ENCODE measurements around the gene MYO18B. TPM values are rescaled to one million over a fixed set of nuclear protein-coding genes. Genes with fewer than 3 reads are reported as not detected.

The MYO18B gene
- total and polyA plus RNA-seq, 2 of the 4 experiments (the other 2 are of a cell fraction): under 0.01 TPM; not detected in 1

DNA sequence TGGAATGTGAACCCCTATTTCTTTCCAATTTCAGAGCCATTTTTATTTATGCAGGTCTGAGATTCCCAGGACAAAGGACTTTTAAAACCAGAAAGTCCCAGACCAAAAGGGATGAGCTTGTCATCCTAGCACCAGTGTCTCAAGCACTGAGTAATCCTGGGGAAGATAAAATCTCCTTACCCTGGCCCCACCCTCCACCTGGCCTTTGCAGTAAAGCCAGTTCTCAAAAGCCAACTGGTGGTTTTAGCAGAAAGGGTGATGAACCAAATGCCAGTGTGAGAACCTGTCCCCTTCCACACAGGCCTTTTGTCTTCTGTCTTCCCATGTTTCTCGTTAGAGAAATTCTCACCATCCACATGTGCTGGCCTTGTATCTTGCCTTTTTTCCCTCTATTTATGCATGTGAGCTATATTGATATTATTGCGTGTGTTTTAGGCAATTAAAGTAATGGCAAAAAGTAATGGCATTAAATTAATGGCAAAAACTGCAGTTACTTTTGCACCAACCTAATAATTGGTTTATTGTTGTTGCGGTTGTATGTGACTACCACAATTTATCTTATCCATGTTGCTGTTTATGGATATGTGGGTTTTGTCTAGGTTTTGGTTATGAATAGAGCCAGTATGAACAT lies 191.3 kb downstream of the MYO18B start:
- in situ Hi-C loops (cut with MboI; ENCODE audit: low sequenced_read_pairs) (no loop called here), intact Hi-C loops (cut with micrococcal nuclease) (no loop called here), dilution Hi-C loops (cut with HindIII; ENCODE audit: low sequenced_read_pairs, unreplicated experiment) (no loop called here)
- Histone ChIP-seq H3K4me1 (ENCODE audit: control insufficient read depth, insufficient read depth, low read length) (no peaks in the 10 kb centered on the region), H3K79me1 (ENCODE audit: low read depth in 1 of 2, low read length in 2 of 2) (no peaks in the 10 kb centered on the region), H3K14ac (replicated peaks; ENCODE audit: low read depth, low read length) (no peak overlapping the region), H3K27ac (ENCODE audit: insufficient read depth, low read length) (no peak overlapping the region), H2AK5ac (ENCODE audit: low read depth, low read length) (no peak overlapping the region), H2BK15ac (ENCODE audit: low read depth, low read length) (no peak overlapping the region), H3K9me3 (ENCODE audit: control insufficient read depth, insufficient read depth, low read length) (peaks cover 1% of the 10 kb centered on the region; the same call in 1 of the 2 replicates), H3K36me3 (ENCODE audit: control insufficient read depth, insufficient read depth, low read length) (no peaks in the 10 kb centered on the region), H3K18ac (ENCODE audit: low read depth, low read length) (no peak overlapping the region), H3K56ac (ENCODE audit: extremely low read depth, insufficient read depth, low read length) (no peak overlapping the region), H3K4me2 (ENCODE audit: low read depth, low read length) (no peak overlapping the region), H3K27me3 (ENCODE audit: control insufficient read depth, insufficient read depth, low read length) (no peaks in the 10 kb centered on the region), H3K9me1 (ENCODE audit: insufficient read depth, low read length) (no peaks in the 10 kb centered on the region), H4K91ac (ENCODE audit: insufficient read depth, low read depth, low read length) (no peak overlapping the region), H4K8ac (ENCODE audit: low read depth in 2 of 2, low read length in 2 of 2) (no peak overlapping the region), H2AK9ac (replicated peaks; ENCODE audit: low read depth, low read length, poor library complexity) (no peak overlapping the region), H2AFZ (replicated peaks; ENCODE audit: low read length, poor library complexity) (no peak overlapping the region), H3K23ac (ENCODE audit: low read depth, low read length) (no peak overlapping the region), H2BK5ac (ENCODE audit: low read depth, low read length, poor library complexity, severe bottlenecking) (no peak overlapping the region), H4K20me1 (ENCODE audit: insufficient read depth, low read length) (no peaks in the 10 kb centered on the region), H3K9ac (ENCODE audit: low read depth, low read length) (no peak overlapping the region), H3K4me3 (ENCODE audit: insufficient read depth, low read depth, low read length) (no peak overlapping the region), H3K4ac (ENCODE audit: low read depth, low read length) (no peak overlapping the region), H2BK120ac (ENCODE audit: low read depth, low read length) (no peak overlapping the region), H4K5ac (ENCODE audit: low read depth, low read length) (no peak overlapping the region), H2BK20ac (ENCODE audit: low read depth, low read length) (no peak overlapping the region)
- TF ChIP-seq MXI1 (IDR thresholded peaks at IDR 0.05; ENCODE audit: borderline replicate concordance, low read depth, low read length): no peak
- TF ChIP-seq MAFK (IDR thresholded peaks at IDR 0.05; ENCODE audit: low read depth, low read length): no peak
- no peak for TF ChIP-seq RAD21 (IDR thresholded peaks at IDR 0.05; ENCODE audit: low read length)
- no peak for TF ChIP-seq RCOR1 (IDR thresholded peaks at IDR 0.05; ENCODE audit: insufficient replicate concordance, low read length)
- TF ChIP-seq SMC3 (IDR thresholded peaks at IDR 0.05; ENCODE audit: low read depth, low read length): no peak
- TF ChIP-seq NFE2L2 (IDR thresholded peaks at IDR 0.05; ENCODE audit: low read depth, low read length): no peak
- no peak for TF ChIP-seq FOS (IDR thresholded peaks at IDR 0.05; ENCODE audit: low read depth, low read length)
- no peak for TF ChIP-seq MAZ (IDR thresholded peaks at IDR 0.05; ENCODE audit: borderline replicate concordance, low read depth, low read length)
- POLR2A ChIA-PET (ENCODE audit: unreplicated experiment): no interaction called here
- DNase-seq (no peak), ATAC-seq (ENCODE audit: low read depth) (no peak)
- no TSS peak for BruUV-seq (replicated peaks)
- no CpG with 5 or more reads among the region's 3 CpGs for WGBS, 2 experiments (ENCODE audit: extremely low coverage in 2 of 2, insufficient read length in 1 of 2)
- CTCF ChIA-PET: interaction anchor here (0.8 kb wide), 1 partner anchor 29 kb away, joined by 3 read pairs; no protein-coding TSS in a partner anchor
